Prostate gland (tissue), 2 donors: ENCODE data around the gene NAALADL2.

Source experiments
- CTCF ChIP-seq, 4 experiments: fragments of 200-600 bp in 2 of 4; fragments of 450-650 bp in 2 of 4; sonication (generic) in 2 of 4; IDR thresholded peaks; 1 replicate in 3 of 4; 2 replicates in 1 of 4; pipeline ENCODE4 v1.5.1; 2016 to 2019; ENCODE audit warnings: antibody characterized with exemption in 4 of 4, mild to moderate bottlenecking in 2 of 4, moderate library complexity in 2 of 4
- POLR2AphosphoS5 ChIP-seq: sonication (generic); formaldehyde crosslinking; IDR thresholded peaks from one replicate; pipeline ENCODE4 v1.6.1; 2017; ENCODE audit warnings: antibody characterized with exemption

- TF ChIP-seq CTCF (IDR thresholded peaks at IDR 0.05) (no peak), POLR2AphosphoS5 (no peak)
Observed at GRCh38 chr3:175150812-175151401, 291.8 kb downstream of the NAALADL2 start.
